IMR-90 (cell line): ENCODE results near the gene ATP12A. TPM values are rescaled to one million over a fixed set of nuclear protein-coding genes. Genes with fewer than 3 reads are reported as not detected.
A peak's percentile ranks its signal among the peaks of the same experiment; 100 is the strongest.

Experiments
- ATAC-seq: fragments of 200-7000 bp; cut with Tn5 transposase; 2 replicates; pipeline ENCODE4 v1.9.1; 2020; ENCODE audit warnings: low read depth, mild to moderate bottlenecking, moderate library complexity
- BruUV-seq: library from RNA; stranded (reverse); fragments of 400-500 nt; replicated peaks from 2 replicates; lab custom pipeline; 2021; lab: Mats Ljungman, UMichigan
- CTCF ChIA-PET: fragments of 300-600 bp; formaldehyde crosslinking; extraction: SDS; loops from one replicate; lab custom pipeline; 2021; ENCODE audit warnings: antibody characterized with exemption; lab: Yijun Ruan, JAX
- POLR2A ChIA-PET: fragments of 300-600 bp; sonication (Branson Sonifier 250); formaldehyde crosslinking; loops from one replicate; lab custom pipeline; 2022; ENCODE audit warnings: antibody characterized with exemption; ENCODE audit not compliant: unreplicated experiment; lab: Charles Lee
- DNase-seq: peaks from one replicate; pipeline ENCODE4 v3.0.0; 2013
- H2AFZ ChIP-seq: replicated peaks from 2 replicates; pipeline ENCODE3; 2013; ENCODE audit warnings: low read length, mild to moderate bottlenecking; ENCODE audit not compliant: poor library complexity
- H2AK5ac ChIP-seq: 2 replicates; pipeline ENCODE4 v1.6.1; 2013; ENCODE audit warnings: low read depth, low read length, inconsistent platforms
- H2AK9ac ChIP-seq: replicated peaks from 2 replicates; pipeline ENCODE3; 2013; ENCODE audit warnings: mild to moderate bottlenecking, low read depth, low read length, moderate library complexity; ENCODE audit not compliant: poor library complexity
- H2BK120ac ChIP-seq: 2 replicates; pipeline ENCODE4 v1.6.1; 2013; ENCODE audit warnings: low read depth, low read length, inconsistent platforms
- H2BK15ac ChIP-seq: 3 replicates; pipeline ENCODE4 v1.6.1; 2013; ENCODE audit warnings: low read depth, low read length, inconsistent platforms
- H2BK20ac ChIP-seq: 2 replicates; pipeline ENCODE4 v1.6.1; 2013; ENCODE audit warnings: low read depth, mild to moderate bottlenecking, inconsistent platforms, low read length, moderate library complexity
- H2BK5ac ChIP-seq: 2 replicates; pipeline ENCODE4 v1.6.1; 2013; ENCODE audit warnings: mild to moderate bottlenecking, low read depth, low read length, inconsistent platforms; ENCODE audit not compliant: poor library complexity, severe bottlenecking
- H3K14ac ChIP-seq: replicated peaks from 2 replicates; pipeline ENCODE4 v1.6.1; 2013; ENCODE audit warnings: low read depth, low read length, inconsistent platforms
- H3K18ac ChIP-seq: 2 replicates; pipeline ENCODE4 v1.6.1; 2013; ENCODE audit warnings: low read depth, low read length, control low read depth
- H3K23ac ChIP-seq: 2 replicates; pipeline ENCODE4 v1.6.1; 2013; ENCODE audit warnings: low read depth, low read length, inconsistent platforms
- H3K27ac ChIP-seq: 2 replicates; pipeline ENCODE4 v1.5.1; 2013; ENCODE audit warnings: mild to moderate bottlenecking, control low read depth, low read length; ENCODE audit not compliant: insufficient read depth
- H3K27me3 ChIP-seq: 2 replicates; pipeline ENCODE4 v1.6.1; 2013; ENCODE audit warnings: low read length; ENCODE audit not compliant: control insufficient read depth, insufficient read depth
- H3K36me3 ChIP-seq: 2 replicates; pipeline ENCODE4 v1.6.1; 2013; ENCODE audit warnings: low read length, mixed read lengths; ENCODE audit not compliant: control insufficient read depth, insufficient read depth
- H3K4ac ChIP-seq: 2 replicates; pipeline ENCODE4 v1.6.1; 2013; ENCODE audit warnings: low read depth, low read length, inconsistent platforms
- H3K4me1 ChIP-seq: 2 replicates; pipeline ENCODE4 v1.6.1; 2013; ENCODE audit warnings: low read length, mixed read lengths; ENCODE audit not compliant: control insufficient read depth, insufficient read depth
- H3K4me2 ChIP-seq: 2 replicates; pipeline ENCODE4 v1.6.1; 2013; ENCODE audit warnings: low read depth, mild to moderate bottlenecking, control low read depth, low read length, moderate library complexity
- H3K4me3 ChIP-seq: 2 replicates; pipeline ENCODE4 v1.5.1; 2013; ENCODE audit warnings: low read depth, mild to moderate bottlenecking, control low read depth, low read length, moderate library complexity; ENCODE audit not compliant: insufficient read depth
- H3K56ac ChIP-seq: 2 replicates; pipeline ENCODE4 v1.6.1; 2013; ENCODE audit warnings: low read length, inconsistent platforms; ENCODE audit not compliant: insufficient read depth; ENCODE audit errors: extremely low read depth
- H3K79me1 ChIP-seq, 2 experiments: 2 replicates each; pipeline ENCODE4 v1.6.1; 2013; ENCODE audit warnings: low read length in 2 of 2, inconsistent platforms in 1 of 2, low read depth in 1 of 2
- H3K9ac ChIP-seq: 2 replicates; pipeline ENCODE4 v1.6.1; 2013; ENCODE audit warnings: low read depth, low read length, control low read depth
- H3K9me1 ChIP-seq: 2 replicates; pipeline ENCODE4 v1.6.1; 2013; ENCODE audit warnings: low read length, inconsistent platforms; ENCODE audit not compliant: insufficient read depth
- H3K9me3 ChIP-seq: 2 replicates; pipeline ENCODE4 v1.6.1; 2013; ENCODE audit warnings: low read length; ENCODE audit not compliant: control insufficient read depth, insufficient read depth
- H4K20me1 ChIP-seq: 2 replicates; pipeline ENCODE4 v1.6.1; 2013; ENCODE audit warnings: low read length, inconsistent platforms; ENCODE audit not compliant: insufficient read depth
- H4K5ac ChIP-seq: 2 replicates; pipeline ENCODE4 v1.6.1; 2013; ENCODE audit warnings: mild to moderate bottlenecking, low read depth, low read length, control low read depth
- H4K8ac ChIP-seq, 2 experiments: 2 replicates each; pipeline ENCODE4 v1.6.1; 2013; ENCODE audit warnings: low read depth in 2 of 2, low read length in 2 of 2, control low read depth in 1 of 2, inconsistent platforms in 1 of 2
- H4K91ac ChIP-seq: 2 replicates; pipeline ENCODE4 v1.6.1; 2013; ENCODE audit warnings: low read depth, low read length, inconsistent platforms; ENCODE audit not compliant: insufficient read depth
- BHLHE40 ChIP-seq: fragments of 150-350 bp; IDR thresholded peaks from 2 replicates; pipeline ENCODE4 v1.6.1; 2016; ENCODE audit warnings: mild to moderate bottlenecking, low read depth, low read length
- CEBPB ChIP-seq: IDR thresholded peaks from 2 replicates; pipeline ENCODE4 v1.6.1; 2012; ENCODE audit warnings: low read depth, low read length, improper control_type of control experiment
- CHD1 ChIP-seq: IDR thresholded peaks from 2 replicates; pipeline ENCODE4 v1.6.1; 2012; ENCODE audit warnings: low read depth, low read length, improper control_type of control experiment
- FOS ChIP-seq: fragments of 150-350 bp; IDR thresholded peaks from 2 replicates; pipeline ENCODE4 v1.6.1; 2016; ENCODE audit warnings: low read depth, low read length
- MAFK ChIP-seq: IDR thresholded peaks from 2 replicates; pipeline ENCODE4 v1.6.1; 2012; ENCODE audit warnings: low read depth, low read length, improper control_type of control experiment
- MAZ ChIP-seq: IDR thresholded peaks from 2 replicates; pipeline ENCODE4 v1.6.1; 2012; ENCODE audit warnings: low read depth, mild to moderate bottlenecking, low read length, improper control_type of control experiment, moderate library complexity, borderline replicate concordance
- MXI1 ChIP-seq: IDR thresholded peaks from 2 replicates; pipeline ENCODE4 v1.6.1; 2012; ENCODE audit warnings: low read depth, mild to moderate bottlenecking, low read length, moderate library complexity, borderline replicate concordance
- NFE2L2 ChIP-seq: fragments of 150-350 bp; IDR thresholded peaks from 2 replicates; pipeline ENCODE4 v1.6.1; 2016; ENCODE audit warnings: low read depth, mild to moderate bottlenecking, low read length
- POLR2A ChIP-seq: IDR thresholded peaks from 2 replicates; pipeline ENCODE4 v1.6.1; 2012; ENCODE audit warnings: mild to moderate bottlenecking, low read depth, low read length
- RAD21 ChIP-seq: IDR thresholded peaks from 2 replicates; pipeline ENCODE4 v1.6.1; 2012; ENCODE audit warnings: low read length, improper control_type of control experiment
- RCOR1 ChIP-seq: IDR thresholded peaks from 2 replicates; pipeline ENCODE4 v1.6.1; 2012; ENCODE audit warnings: mild to moderate bottlenecking, low read length, improper control_type of control experiment; ENCODE audit not compliant: insufficient replicate concordance
- RFX5 ChIP-seq: IDR thresholded peaks from 2 replicates; pipeline ENCODE4 v1.8.0; 2012; ENCODE audit warnings: low read depth, mild to moderate bottlenecking, low read length, moderate library complexity
- SMC3 ChIP-seq: fragments of 150-350 bp; IDR thresholded peaks from 2 replicates; pipeline ENCODE4 v1.6.1; 2016; ENCODE audit warnings: low read depth, mild to moderate bottlenecking, antibody characterized with exemption, low read length, moderate library complexity
- WGBS, 2 experiments: methylation state at CpG; one replicate each; pipeline versions ENCODE4 v1.1.5 to v1.1.7; 2013; ENCODE audit warnings: missing lambda C conversion rate in 2 of 2; ENCODE audit not compliant: insufficient read length in 1 of 2; ENCODE audit errors: extremely low coverage in 2 of 2; 5-methylcytosine and 5-hydroxymethylcytosine counted together
- dilution Hi-C: fragments of 300-500 bp; cut with HindIII; formaldehyde crosslinking; loops from one replicate; pipeline ENCODE4 v1.14.3; 2018; ENCODE audit warnings: low sequenced_read_pairs; ENCODE audit not compliant: unreplicated experiment
- in situ Hi-C: fragments of 300-500 bp; cut with MboI; formaldehyde crosslinking; loops from 3 replicates; pipeline ENCODE4 v1.14.3; 2019; ENCODE audit warnings: low sequenced_read_pairs, inconsistent platforms, mixed read lengths
- intact Hi-C: fragments of 100-400 bp; cut with micrococcal nuclease; formaldehyde crosslinking; loops from 2 replicates; pipeline ENCODE4 v1.10.0; 2022
- polyA plus RNA-seq, 3 experiments: library from polyadenylated mRNA; depleted of rRNA; stranded (reverse); fragments of >200 nt; gene quantifications; 2 replicates each; pipeline ENCODE4 v1.2.3, GENCODE V29; 2012; ENCODE audit warnings: low replicate concordance in 1 of 3
- total RNA-seq: library from RNA; depleted of rRNA; stranded (reverse); fragments of >200 nt; gene quantifications from 2 replicates; pipeline ENCODE4 v1.2.3, GENCODE V29; 2012
- TF ChIP-seq, protein P1 (sequence below): fragments of 150-350 bp; IDR thresholded peaks from 2 replicates; pipeline ENCODE4 v1.6.1; 2017; ENCODE audit warnings: mild to moderate bottlenecking, antibody characterized with exemption, low read length, low read depth
- TF ChIP-seq, protein P2 (sequence below): fragments of 150-350 bp; IDR thresholded peaks from 2 replicates; pipeline ENCODE4 v1.6.1; 2016; ENCODE audit warnings: low read depth, mild to moderate bottlenecking, low read length, moderate library complexity, borderline replicate concordance
- TF ChIP-seq, protein P3 (sequence below): conservative IDR thresholded peaks from 2 replicates; pipeline ENCODE4 v1.5.1; 2012; ENCODE audit warnings: mild to moderate bottlenecking, low read depth, low read length, improper control_type of control experiment

Gene ATP12A
- total and polyA plus RNA-seq, 2 of the 4 experiments (the other 2 are of a cell fraction) = not detected

DNA sequence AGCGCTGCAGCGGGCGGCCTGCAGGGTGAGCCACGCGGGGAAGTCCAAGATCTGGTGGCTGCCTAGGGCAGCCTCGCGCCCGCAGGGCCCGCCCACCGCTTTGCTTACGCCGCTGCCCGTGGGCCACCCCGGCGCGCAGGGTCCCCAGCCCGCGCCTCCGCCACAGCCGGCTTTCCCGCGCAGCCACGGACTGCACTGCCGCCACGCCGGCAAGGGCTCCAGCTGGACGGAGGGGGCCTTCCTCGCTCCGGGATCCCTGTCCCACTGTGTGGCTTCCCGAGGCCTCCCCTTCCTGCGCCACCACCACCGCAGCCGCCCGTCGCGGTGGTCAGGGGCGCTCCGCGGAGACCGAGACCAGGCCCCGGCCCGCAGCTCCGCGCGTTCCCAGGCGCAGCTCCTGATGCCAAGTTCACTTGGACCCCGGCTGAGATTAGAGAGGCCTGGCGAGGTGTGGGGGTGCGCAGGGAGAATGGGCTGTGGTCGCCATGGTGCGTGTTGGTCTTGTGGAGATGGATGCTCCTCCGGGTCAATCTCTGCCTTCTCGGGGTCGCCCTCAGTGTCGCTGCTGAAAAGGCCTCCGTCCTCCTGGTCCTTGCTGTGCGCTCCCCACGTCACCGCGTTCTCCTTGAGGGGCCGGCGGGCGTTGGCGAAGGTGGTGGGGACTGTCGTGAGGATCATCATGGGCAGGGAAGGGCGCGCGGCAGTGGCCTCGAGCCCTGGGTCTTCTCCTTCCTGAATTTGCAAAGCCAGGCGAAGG lies 65.8 kb downstream of the ATP12A start:
- intact Hi-C loops = no loop called here
- peak overlapping the region; percentile 43 for H2AFZ ChIP-seq

More for the DNA sequence above, 65.8 kb downstream of the ATP12A start:
- H3K9me3 ChIP-seq = no peaks in the 10 kb centered on the region
- no peak for DNase-seq
- H3K4me1 ChIP-seq = no peaks in the 10 kb centered on the region
- H3K23ac ChIP-seq = no peak overlapping the region
- no peaks in the 10 kb centered on the region for H3K9me1 ChIP-seq
- no peak overlapping the region for H3K4ac ChIP-seq
- H3K27me3 ChIP-seq = peaks cover 37% of the 10 kb centered on the region
- H2AK5ac ChIP-seq = no peak overlapping the region
- CTCF ChIA-PET = no interaction called here
- no peak overlapping the region for H2AK9ac ChIP-seq
- no peaks in the 10 kb centered on the region for H3K79me1 ChIP-seq
- H2BK20ac ChIP-seq = no peak overlapping the region
- no peak overlapping the region for H3K14ac ChIP-seq
- no peak overlapping the region for H3K4me2 ChIP-seq
- no peak overlapping the region for H4K91ac ChIP-seq
- no peaks in the 10 kb centered on the region for H3K36me3 ChIP-seq
- H2BK15ac ChIP-seq = no peak overlapping the region
- H3K18ac ChIP-seq = no peak overlapping the region
- H3K9ac ChIP-seq = no peak overlapping the region
- no peak for TF ChIP-seq MAFK
- TF ChIP-seq RAD21 = no peak
- no peak for TF ChIP-seq NFE2L2
- no peak for TF ChIP-seq MXI1
- TF ChIP-seq, protein P1, sequence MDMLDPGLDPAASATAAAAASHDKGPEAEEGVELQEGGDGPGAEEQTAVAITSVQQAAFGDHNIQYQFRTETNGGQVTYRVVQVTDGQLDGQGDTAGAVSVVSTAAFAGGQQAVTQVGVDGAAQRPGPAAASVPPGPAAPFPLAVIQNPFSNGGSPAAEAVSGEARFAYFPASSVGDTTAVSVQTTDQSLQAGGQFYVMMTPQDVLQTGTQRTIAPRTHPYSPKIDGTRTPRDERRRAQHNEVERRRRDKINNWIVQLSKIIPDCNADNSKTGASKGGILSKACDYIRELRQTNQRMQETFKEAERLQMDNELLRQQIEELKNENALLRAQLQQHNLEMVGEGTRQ = no peak
- TF ChIP-seq, protein P2, sequence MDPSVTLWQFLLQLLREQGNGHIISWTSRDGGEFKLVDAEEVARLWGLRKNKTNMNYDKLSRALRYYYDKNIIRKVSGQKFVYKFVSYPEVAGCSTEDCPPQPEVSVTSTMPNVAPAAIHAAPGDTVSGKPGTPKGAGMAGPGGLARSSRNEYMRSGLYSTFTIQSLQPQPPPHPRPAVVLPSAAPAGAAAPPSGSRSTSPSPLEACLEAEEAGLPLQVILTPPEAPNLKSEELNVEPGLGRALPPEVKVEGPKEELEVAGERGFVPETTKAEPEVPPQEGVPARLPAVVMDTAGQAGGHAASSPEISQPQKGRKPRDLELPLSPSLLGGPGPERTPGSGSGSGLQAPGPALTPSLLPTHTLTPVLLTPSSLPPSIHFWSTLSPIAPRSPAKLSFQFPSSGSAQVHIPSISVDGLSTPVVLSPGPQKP = no peak
- TF ChIP-seq, protein P3, sequence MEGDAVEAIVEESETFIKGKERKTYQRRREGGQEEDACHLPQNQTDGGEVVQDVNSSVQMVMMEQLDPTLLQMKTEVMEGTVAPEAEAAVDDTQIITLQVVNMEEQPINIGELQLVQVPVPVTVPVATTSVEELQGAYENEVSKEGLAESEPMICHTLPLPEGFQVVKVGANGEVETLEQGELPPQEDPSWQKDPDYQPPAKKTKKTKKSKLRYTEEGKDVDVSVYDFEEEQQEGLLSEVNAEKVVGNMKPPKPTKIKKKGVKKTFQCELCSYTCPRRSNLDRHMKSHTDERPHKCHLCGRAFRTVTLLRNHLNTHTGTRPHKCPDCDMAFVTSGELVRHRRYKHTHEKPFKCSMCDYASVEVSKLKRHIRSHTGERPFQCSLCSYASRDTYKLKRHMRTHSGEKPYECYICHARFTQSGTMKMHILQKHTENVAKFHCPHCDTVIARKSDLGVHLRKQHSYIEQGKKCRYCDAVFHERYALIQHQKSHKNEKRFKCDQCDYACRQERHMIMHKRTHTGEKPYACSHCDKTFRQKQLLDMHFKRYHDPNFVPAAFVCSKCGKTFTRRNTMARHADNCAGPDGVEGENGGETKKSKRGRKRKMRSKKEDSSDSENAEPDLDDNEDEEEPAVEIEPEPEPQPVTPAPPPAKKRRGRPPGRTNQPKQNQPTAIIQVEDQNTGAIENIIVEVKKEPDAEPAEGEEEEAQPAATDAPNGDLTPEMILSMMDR = no peak
- no peak for TF ChIP-seq CEBPB
- TF ChIP-seq BHLHE40 = no peak
- no peak for TF ChIP-seq SMC3
- TF ChIP-seq RFX5 = no peak
- no peak for TF ChIP-seq MAZ
- TF ChIP-seq CHD1 = no peak
- no peak for TF ChIP-seq RCOR1
- no peak for TF ChIP-seq FOS
- TF ChIP-seq POLR2A = no peak
- H4K20me1 ChIP-seq = no peaks in the 10 kb centered on the region
- H2BK5ac ChIP-seq = no peak overlapping the region
- no peak overlapping the region for H3K56ac ChIP-seq
- no peak overlapping the region for H2BK120ac ChIP-seq
- H3K4me3 ChIP-seq = no peak overlapping the region
- BruUV-seq = no TSS peak
- no peak overlapping the region for H4K5ac ChIP-seq
- POLR2A ChIA-PET = no interaction called here
- no peak overlapping the region for H4K8ac ChIP-seq
- WGBS, 2 experiments = 7% methylated on average over 3 of the region's 70 CpGs; no CpG with 5 or more reads in 1 of the 2 experiments
- dilution Hi-C loops (no loop called here), in situ Hi-C loops (no loop called here)
- no peak for ATAC-seq
- H3K27ac ChIP-seq = no peak overlapping the region
